HEK293 (cell line): ENCODE results near the gene ANGPTL8.
A peak's percentile ranks its signal among the peaks of the same experiment; 100 is the strongest.

Experiments
- BCL11A ChIP-seq: fragments of 450-650 bp; formaldehyde crosslinking; IDR thresholded peaks from 2 replicates; pipeline ENCODE4 v1.5.1; 2016; ENCODE audit warnings: low read depth, missing biosample characterization, missing genetic modification characterization
- GLI4 ChIP-seq: fragments of 450-650 bp; formaldehyde crosslinking; IDR thresholded peaks from 2 replicates; pipeline ENCODE4 v1.5.1; 2016; ENCODE audit warnings: missing biosample characterization, missing genetic modification characterization
- INSM2 ChIP-seq: fragments of 450-650 bp; formaldehyde crosslinking; IDR thresholded peaks from 2 replicates; pipeline ENCODE4 v1.5.1; 2016; ENCODE audit warnings: missing biosample characterization, missing genetic modification characterization
- YY1 ChIP-seq: fragments of 450-650 bp; formaldehyde crosslinking; IDR thresholded peaks from 2 replicates; pipeline ENCODE4 v1.5.1; 2018; ENCODE audit warnings: missing biosample characterization, missing genetic modification characterization
- ZBTB8A ChIP-seq: fragments of 450-650 bp; formaldehyde crosslinking; IDR thresholded peaks from 2 replicates; pipeline ENCODE4 v1.5.1; 2016; ENCODE audit warnings: missing biosample characterization, missing genetic modification characterization
- ZFHX2 ChIP-seq: fragments of 450-650 bp; formaldehyde crosslinking; conservative IDR thresholded peaks from 2 replicates; pipeline ENCODE4 v1.5.1; 2016; ENCODE audit warnings: missing biosample characterization, missing genetic modification characterization
- ZNF112 ChIP-seq: fragments of 450-650 bp; formaldehyde crosslinking; IDR thresholded peaks from 2 replicates; pipeline ENCODE4 v1.5.0; 2017; ENCODE audit warnings: missing biosample characterization, missing genetic modification characterization
- ZNF114 ChIP-seq: fragments of 450-650 bp; formaldehyde crosslinking; IDR thresholded peaks from 2 replicates; pipeline ENCODE4 v1.5.0; 2017; ENCODE audit warnings: missing biosample characterization, missing genetic modification characterization
- ZNF146 ChIP-seq: fragments of 450-650 bp; formaldehyde crosslinking; IDR thresholded peaks from 2 replicates; pipeline ENCODE4 v1.5.1; 2016; ENCODE audit warnings: missing biosample characterization, missing genetic modification characterization
- ZNF324 ChIP-seq: fragments of 450-650 bp; formaldehyde crosslinking; IDR thresholded peaks from 2 replicates; pipeline ENCODE4 v1.5.1; 2016; ENCODE audit warnings: missing biosample characterization, missing genetic modification characterization
- ZNF341 ChIP-seq: fragments of 450-650 bp; formaldehyde crosslinking; IDR thresholded peaks from 2 replicates; pipeline ENCODE4; 2016; ENCODE audit warnings: low read depth, missing biosample characterization, missing genetic modification characterization
- ZNF366 ChIP-seq: fragments of 450-650 bp; formaldehyde crosslinking; conservative IDR thresholded peaks from 2 replicates; pipeline ENCODE4 v1.5.1; 2016; ENCODE audit warnings: missing biosample characterization, missing genetic modification characterization
- ZNF391 ChIP-seq: fragments of 450-650 bp; formaldehyde crosslinking; IDR thresholded peaks from 2 replicates; pipeline ENCODE4 v1.5.1; 2016; ENCODE audit warnings: low read depth, missing biosample characterization, missing genetic modification characterization, borderline replicate concordance
- ZNF423 ChIP-seq: fragments of 450-650 bp; formaldehyde crosslinking; IDR thresholded peaks from 2 replicates; pipeline ENCODE4 v1.5.1; 2016; ENCODE audit warnings: missing biosample characterization, missing genetic modification characterization
- ZNF426 ChIP-seq: fragments of 450-650 bp; formaldehyde crosslinking; IDR thresholded peaks from 2 replicates; pipeline ENCODE4 v1.5.1; 2017; ENCODE audit warnings: missing biosample characterization, missing genetic modification characterization, mild to moderate bottlenecking, inconsistent platforms, moderate library complexity
- ZNF521 ChIP-seq: fragments of 450-650 bp; formaldehyde crosslinking; IDR thresholded peaks from 2 replicates; pipeline ENCODE4 v1.5.1; 2017; ENCODE audit warnings: missing biosample characterization, mild to moderate bottlenecking, missing genetic modification characterization
- ZNF610 ChIP-seq: fragments of 450-650 bp; formaldehyde crosslinking; IDR thresholded peaks from 2 replicates; pipeline ENCODE4 v1.5.1; 2016; ENCODE audit warnings: missing biosample characterization, missing genetic modification characterization, borderline replicate concordance
- ZNF629 ChIP-seq: fragments of 450-650 bp; formaldehyde crosslinking; IDR thresholded peaks from 2 replicates; pipeline ENCODE4 v1.5.1; 2017; ENCODE audit warnings: missing biosample characterization, missing genetic modification characterization
- TF ChIP-seq, protein P1 (sequence below): fragments of 450-650 bp; IDR thresholded peaks from 2 replicates; pipeline ENCODE4 v1.5.1; 2018; ENCODE audit warnings: missing biosample characterization, missing genetic modification characterization
- TF ChIP-seq, protein P2 (sequence below): fragments of 450-650 bp; formaldehyde crosslinking; IDR thresholded peaks from 2 replicates; pipeline ENCODE4 v1.5.1; 2016; ENCODE audit warnings: missing biosample characterization, missing genetic modification characterization
- TF ChIP-seq, protein P3 (sequence below): fragments of 450-650 bp; formaldehyde crosslinking; IDR thresholded peaks from 2 replicates; pipeline ENCODE4 v1.5.1; 2017; ENCODE audit warnings: missing biosample characterization, missing genetic modification characterization

The ANGPTL8 gene

DNA sequence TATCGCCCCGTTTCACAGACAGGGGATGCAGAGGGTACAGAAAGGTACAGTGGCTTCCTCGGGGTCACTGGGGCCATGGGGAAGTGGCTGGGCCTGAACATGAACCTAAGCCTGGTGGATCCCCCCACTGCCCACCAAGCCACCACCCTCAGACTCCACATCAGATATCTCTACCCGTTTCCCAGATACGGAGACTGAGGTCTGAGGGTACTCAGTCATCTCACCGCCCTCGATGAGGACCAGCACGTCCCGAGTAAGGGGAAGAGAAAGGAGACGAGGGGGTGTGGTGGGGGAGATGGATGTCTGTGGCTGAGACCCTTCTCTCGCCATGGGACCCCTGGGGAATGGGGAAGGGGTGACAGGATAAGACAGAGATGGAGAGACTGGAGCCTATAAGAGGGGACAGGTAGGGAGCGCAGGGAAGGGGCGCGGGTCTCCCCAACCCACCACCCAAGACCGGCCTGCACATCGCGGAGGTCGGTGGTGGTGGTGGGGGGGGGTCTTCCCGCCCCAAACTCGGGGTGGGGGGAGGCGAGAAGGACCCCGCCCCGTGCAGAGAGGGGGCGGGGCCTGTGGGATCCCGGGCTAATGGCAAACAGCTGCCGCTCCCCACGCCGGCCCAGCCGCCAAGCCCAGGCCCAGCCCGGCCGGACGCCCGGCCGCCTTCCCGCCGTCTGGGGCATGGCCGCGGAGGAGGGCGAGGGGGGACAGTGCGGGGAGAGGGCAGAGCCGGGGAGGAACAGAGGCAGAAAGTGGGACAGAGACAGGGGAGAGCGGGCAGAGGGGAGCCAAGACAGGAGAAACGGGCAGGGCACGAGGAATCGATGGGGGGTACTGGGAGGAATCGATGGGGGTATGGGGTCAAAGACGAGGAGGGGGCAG, 42.8 kb upstream of the ANGPTL8 start (continued):
- TF ChIP-seq, protein P1, sequence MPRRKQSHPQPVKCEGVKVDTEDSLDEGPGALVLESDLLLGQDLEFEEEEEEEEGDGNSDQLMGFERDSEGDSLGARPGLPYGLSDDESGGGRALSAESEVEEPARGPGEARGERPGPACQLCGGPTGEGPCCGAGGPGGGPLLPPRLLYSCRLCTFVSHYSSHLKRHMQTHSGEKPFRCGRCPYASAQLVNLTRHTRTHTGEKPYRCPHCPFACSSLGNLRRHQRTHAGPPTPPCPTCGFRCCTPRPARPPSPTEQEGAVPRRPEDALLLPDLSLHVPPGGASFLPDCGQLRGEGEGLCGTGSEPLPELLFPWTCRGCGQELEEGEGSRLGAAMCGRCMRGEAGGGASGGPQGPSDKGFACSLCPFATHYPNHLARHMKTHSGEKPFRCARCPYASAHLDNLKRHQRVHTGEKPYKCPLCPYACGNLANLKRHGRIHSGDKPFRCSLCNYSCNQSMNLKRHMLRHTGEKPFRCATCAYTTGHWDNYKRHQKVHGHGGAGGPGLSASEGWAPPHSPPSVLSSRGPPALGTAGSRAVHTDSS: no peak
- TF ChIP-seq ZNF629: peak; percentile 5; the same call in 1 of the 2 replicates
- TF ChIP-seq ZNF324: no peak; the same call in 1 of the 2 replicates
- peak; percentile 77 for TF ChIP-seq ZBTB8A (tag by site-specific recombination)
- TF ChIP-seq, protein P2, sequence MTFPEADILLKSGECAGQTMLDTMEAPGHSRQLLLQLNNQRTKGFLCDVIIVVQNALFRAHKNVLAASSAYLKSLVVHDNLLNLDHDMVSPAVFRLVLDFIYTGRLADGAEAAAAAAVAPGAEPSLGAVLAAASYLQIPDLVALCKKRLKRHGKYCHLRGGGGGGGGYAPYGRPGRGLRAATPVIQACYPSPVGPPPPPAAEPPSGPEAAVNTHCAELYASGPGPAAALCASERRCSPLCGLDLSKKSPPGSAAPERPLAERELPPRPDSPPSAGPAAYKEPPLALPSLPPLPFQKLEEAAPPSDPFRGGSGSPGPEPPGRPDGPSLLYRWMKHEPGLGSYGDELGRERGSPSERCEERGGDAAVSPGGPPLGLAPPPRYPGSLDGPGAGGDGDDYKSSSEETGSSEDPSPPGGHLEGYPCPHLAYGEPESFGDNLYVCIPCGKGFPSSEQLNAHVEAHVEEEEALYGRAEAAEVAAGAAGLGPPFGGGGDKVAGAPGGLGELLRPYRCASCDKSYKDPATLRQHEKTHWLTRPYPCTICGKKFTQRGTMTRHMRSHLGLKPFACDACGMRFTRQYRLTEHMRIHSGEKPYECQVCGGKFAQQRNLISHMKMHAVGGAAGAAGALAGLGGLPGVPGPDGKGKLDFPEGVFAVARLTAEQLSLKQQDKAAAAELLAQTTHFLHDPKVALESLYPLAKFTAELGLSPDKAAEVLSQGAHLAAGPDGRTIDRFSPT: peak; percentile 32; the same call in 1 of the 2 replicates
- 0 out of 2 replicates have a peak, but pooled peaks have one; percentile 58 for TF ChIP-seq GLI4 (tag by site-specific recombination)
- peak; percentile 84; the same call in 1 of the 2 replicates for TF ChIP-seq ZNF610 (tag by site-specific recombination)
- peak; percentile 40 for TF ChIP-seq ZFHX2 (tag by site-specific recombination)
- TF ChIP-seq ZNF423 (tag by site-specific recombination): no peak
- TF ChIP-seq ZNF366 (tag by site-specific recombination): 0 out of 2 replicates have a peak, but pooled peaks have one; percentile 14
- TF ChIP-seq ZNF391: no peak; the same call in 1 of the 2 replicates
- TF ChIP-seq ZNF521: no peak
- no peak for TF ChIP-seq ZNF112 (tag by site-specific recombination)
- TF ChIP-seq, protein P3, sequence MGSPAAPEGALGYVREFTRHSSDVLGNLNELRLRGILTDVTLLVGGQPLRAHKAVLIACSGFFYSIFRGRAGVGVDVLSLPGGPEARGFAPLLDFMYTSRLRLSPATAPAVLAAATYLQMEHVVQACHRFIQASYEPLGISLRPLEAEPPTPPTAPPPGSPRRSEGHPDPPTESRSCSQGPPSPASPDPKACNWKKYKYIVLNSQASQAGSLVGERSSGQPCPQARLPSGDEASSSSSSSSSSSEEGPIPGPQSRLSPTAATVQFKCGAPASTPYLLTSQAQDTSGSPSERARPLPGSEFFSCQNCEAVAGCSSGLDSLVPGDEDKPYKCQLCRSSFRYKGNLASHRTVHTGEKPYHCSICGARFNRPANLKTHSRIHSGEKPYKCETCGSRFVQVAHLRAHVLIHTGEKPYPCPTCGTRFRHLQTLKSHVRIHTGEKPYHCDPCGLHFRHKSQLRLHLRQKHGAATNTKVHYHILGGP: no peak
- no peak for TF ChIP-seq ZNF341 (tag by site-specific recombination)
- TF ChIP-seq ZNF146: 0 out of 2 replicates have a peak, but pooled peaks have one; percentile 12
- no peak for TF ChIP-seq INSM2 (tag by site-specific recombination)
- TF ChIP-seq ZNF426 (tag by site-specific recombination): no peak
- no peak for TF ChIP-seq YY1
- TF ChIP-seq BCL11A (tag by site-specific recombination): no peak
- TF ChIP-seq ZNF114 (tag by site-specific recombination): no peak
- TF ChIP-seq, all 188 proteins: peak for 22
